ENCODE results near the gene GAS2L1. TPM values are rescaled to one million over a fixed set of nuclear protein-coding genes. Genes with fewer than 3 reads are reported as not detected.

GAS2L1 gene
- polyA plus RNA-seq, 1 donor from 2014 or later: 0.77 TPM

DNA sequence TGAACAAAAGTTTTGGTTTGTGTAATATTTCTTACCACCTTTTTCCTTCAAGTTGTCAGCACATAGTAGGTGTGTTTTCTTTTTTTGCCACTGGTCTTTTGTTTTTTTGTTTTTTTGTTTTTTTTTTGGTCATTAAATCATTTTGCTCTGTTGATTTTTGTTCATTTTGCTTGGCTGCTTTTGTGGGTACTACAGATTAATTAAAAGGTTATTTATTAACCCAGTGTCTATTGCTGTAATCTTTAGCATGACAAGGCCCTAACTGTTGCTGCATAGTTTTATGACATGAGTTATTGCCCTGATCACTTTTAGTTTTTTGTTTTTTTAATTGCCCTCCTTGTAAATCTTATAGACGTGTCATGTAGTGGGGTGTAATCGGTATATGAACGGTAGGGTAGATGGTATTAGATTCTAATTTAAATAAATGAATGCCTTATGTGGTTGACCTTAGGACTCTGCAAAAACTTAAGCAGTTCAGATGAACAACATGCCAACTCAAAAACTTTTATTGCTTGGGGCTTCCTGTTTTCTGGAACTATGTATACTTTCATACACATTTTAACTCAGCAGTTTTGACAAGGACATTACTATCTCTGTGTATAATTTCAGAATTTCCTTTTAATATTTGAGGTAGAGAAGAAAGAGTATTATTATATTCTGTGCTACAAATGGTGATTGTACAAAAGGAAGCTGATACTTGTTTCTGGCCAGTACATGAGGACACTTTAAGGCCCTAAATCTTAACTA, 30.5 kb upstream of the GAS2L1 start:
- H3K9me2 ChIP-seq (ENCODE audit: insufficient read depth, low read length): no peaks in the 10 kb centered on the region
- H3K36me3 ChIP-seq (ENCODE audit: insufficient read depth, low read length): peaks cover 17% of the 10 kb centered on the region
- H3F3A ChIP-seq (ENCODE audit: insufficient read depth, low read length, poor library complexity, severe bottlenecking): no peaks in the 10 kb centered on the region
- H3K27ac ChIP-seq (ENCODE audit: low read length): no peak overlapping the region
- H3K79me2 ChIP-seq (replicated peaks; ENCODE audit: insufficient read depth, low read length): peaks cover 84% of the 10 kb centered on the region
- TF ChIP-seq MXI1 (conservative IDR thresholded peaks at IDR 0.05; ENCODE audit: poor library complexity, severe bottlenecking): no peak
- TF ChIP-seq TAF1 (IDR thresholded peaks at IDR 0.05; ENCODE audit: low read depth): no peak
- no peak for TF ChIP-seq EP300 (conservative IDR thresholded peaks at IDR 0.05; ENCODE audit: poor library complexity, severe bottlenecking)
- no peak for TF ChIP-seq RAD21 (conservative IDR thresholded peaks at IDR 0.05)
- no peak for TF ChIP-seq SMC3 (conservative IDR thresholded peaks at IDR 0.05; ENCODE audit: poor library complexity)
- TF ChIP-seq POLR2AphosphoS5 (IDR thresholded peaks at IDR 0.05): no peak
- TF ChIP-seq REST (IDR thresholded peaks at IDR 0.05; ENCODE audit: borderline replicate concordance): no peak
- TF ChIP-seq EZH2 (IDR thresholded peaks at IDR 0.05; ENCODE audit: borderline replicate concordance, insufficient read depth, low read length, poor library complexity, severe bottlenecking): no peak
- TF ChIP-seq, protein P1, sequence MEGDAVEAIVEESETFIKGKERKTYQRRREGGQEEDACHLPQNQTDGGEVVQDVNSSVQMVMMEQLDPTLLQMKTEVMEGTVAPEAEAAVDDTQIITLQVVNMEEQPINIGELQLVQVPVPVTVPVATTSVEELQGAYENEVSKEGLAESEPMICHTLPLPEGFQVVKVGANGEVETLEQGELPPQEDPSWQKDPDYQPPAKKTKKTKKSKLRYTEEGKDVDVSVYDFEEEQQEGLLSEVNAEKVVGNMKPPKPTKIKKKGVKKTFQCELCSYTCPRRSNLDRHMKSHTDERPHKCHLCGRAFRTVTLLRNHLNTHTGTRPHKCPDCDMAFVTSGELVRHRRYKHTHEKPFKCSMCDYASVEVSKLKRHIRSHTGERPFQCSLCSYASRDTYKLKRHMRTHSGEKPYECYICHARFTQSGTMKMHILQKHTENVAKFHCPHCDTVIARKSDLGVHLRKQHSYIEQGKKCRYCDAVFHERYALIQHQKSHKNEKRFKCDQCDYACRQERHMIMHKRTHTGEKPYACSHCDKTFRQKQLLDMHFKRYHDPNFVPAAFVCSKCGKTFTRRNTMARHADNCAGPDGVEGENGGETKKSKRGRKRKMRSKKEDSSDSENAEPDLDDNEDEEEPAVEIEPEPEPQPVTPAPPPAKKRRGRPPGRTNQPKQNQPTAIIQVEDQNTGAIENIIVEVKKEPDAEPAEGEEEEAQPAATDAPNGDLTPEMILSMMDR (IDR thresholded peaks at IDR 0.05; ENCODE audit: poor library complexity, severe bottlenecking): no peak
- H2AFZ ChIP-seq (ENCODE audit: low read depth, low read length): no peak overlapping the region
- H3K27me3 ChIP-seq (ENCODE audit: insufficient read depth, low read depth, low read length): no peaks in the 10 kb centered on the region
- H3K4me3 ChIP-seq (ENCODE audit: low read length): no peak overlapping the region
- peaks cover 35% of the 10 kb centered on the region for H4K20me1 ChIP-seq (ENCODE audit: insufficient read depth)
- no peaks in the 10 kb centered on the region for H3K9me3 ChIP-seq (ENCODE audit: low read length)
- no peak overlapping the region for H3K4me2 ChIP-seq (ENCODE audit: low read length)
- no peak overlapping the region for H3K9ac ChIP-seq (ENCODE audit: low read length)

GRCh38 chr22:29277927-29278326, 28.5 kb upstream of the GAS2L1 start:
- H3K4me3 ChIP-seq (ENCODE audit: low read length): no peak overlapping the region
- no peak overlapping the region for H3K27ac ChIP-seq (ENCODE audit: low read length)
- H3K27me3 ChIP-seq (ENCODE audit: insufficient read depth, low read depth, low read length): no peaks in the 10 kb centered on the region
- TF ChIP-seq POLR2AphosphoS5 (IDR thresholded peaks at IDR 0.05) (no peak), EP300 (conservative IDR thresholded peaks at IDR 0.05; ENCODE audit: poor library complexity, severe bottlenecking) (no peak), SMC3 (conservative IDR thresholded peaks at IDR 0.05; ENCODE audit: poor library complexity) (no peak), REST (IDR thresholded peaks at IDR 0.05; ENCODE audit: borderline replicate concordance) (no peak), EZH2 (IDR thresholded peaks at IDR 0.05; ENCODE audit: borderline replicate concordance, insufficient read depth, low read length, poor library complexity, severe bottlenecking) (no peak), TAF1 (IDR thresholded peaks at IDR 0.05; ENCODE audit: low read depth) (no peak), RAD21 (conservative IDR thresholded peaks at IDR 0.05) (no peak), MXI1 (conservative IDR thresholded peaks at IDR 0.05; ENCODE audit: poor library complexity, severe bottlenecking) (no peak)
- TF ChIP-seq, protein P1 (IDR thresholded peaks at IDR 0.05; ENCODE audit: poor library complexity, severe bottlenecking): no peak
- H3K36me3 ChIP-seq (ENCODE audit: insufficient read depth, low read length): peaks cover 17% of the 10 kb centered on the region
- peaks cover 19% of the 10 kb centered on the region for H4K20me1 ChIP-seq (ENCODE audit: insufficient read depth)
- H3K79me2 ChIP-seq (replicated peaks; ENCODE audit: insufficient read depth, low read length): peaks cover 70% of the 10 kb centered on the region
- no peaks in the 10 kb centered on the region for H3K9me2 ChIP-seq (ENCODE audit: insufficient read depth, low read length)
- no peaks in the 10 kb centered on the region for H3K9me3 ChIP-seq (ENCODE audit: low read length)
- no peaks in the 10 kb centered on the region for H3F3A ChIP-seq (ENCODE audit: insufficient read depth, low read length, poor library complexity, severe bottlenecking)
- H3K9ac ChIP-seq (ENCODE audit: low read length): no peak overlapping the region
- H3K4me2 ChIP-seq (ENCODE audit: low read length): no peak overlapping the region
- no peak overlapping the region for H2AFZ ChIP-seq (ENCODE audit: low read depth, low read length)
